Effector CD8-positive, alpha-beta T cell (primary cell): Measurements from ENCODE around the gene CBX7.

Experiments used
- DNase-seq: peaks from one replicate; lab custom pipeline; 2025; lab: John Stamatoyannopoulos, UW
- total RNA-seq, 4 experiments: gene quantifications; one replicate each; lab custom pipeline; 2026; lab: John Stamatoyannopoulos, UW

The CBX7 gene
- 64.1 to 158 (median 148) reads per million in 4 experiments for total RNA-seq

DNA sequence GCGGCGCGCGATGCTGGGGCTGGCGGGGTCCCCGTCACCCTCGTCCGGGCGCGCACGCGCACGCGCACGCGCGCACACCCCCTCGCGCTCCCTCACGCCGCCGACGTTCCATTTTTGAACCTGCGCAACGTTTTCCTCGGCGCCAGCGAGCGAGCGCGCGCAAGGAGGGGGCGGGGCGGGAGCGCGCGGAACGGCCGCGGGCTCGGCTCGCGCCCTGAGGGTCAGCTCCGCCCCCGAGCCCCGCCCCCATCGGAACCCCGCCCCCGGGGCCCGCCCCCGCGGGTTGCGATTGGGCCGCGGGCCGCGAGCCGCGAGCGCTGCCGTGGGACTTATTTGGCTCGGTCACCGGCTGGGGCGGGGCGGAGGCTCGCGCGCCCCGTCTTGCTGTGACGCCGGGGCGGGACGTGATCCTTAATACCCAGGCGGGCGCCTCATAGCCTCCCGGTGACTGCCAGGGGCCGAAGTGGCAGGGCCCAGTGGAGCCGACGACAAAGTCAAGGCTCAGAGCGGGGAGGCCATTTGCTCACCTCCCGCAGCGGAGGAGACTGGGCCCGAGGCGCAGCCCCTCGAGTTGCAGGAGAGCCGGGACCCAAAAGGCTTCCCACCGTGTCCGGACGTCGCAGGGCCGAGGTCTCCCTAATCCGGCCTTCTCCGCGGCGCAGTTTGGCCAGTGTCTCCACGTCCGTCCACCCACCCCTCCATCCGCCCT lies at the start of gene CBX7:
CBX7 (minus strand) TSS at position 170 of the 709 bp plus-strand sequence. CDS start 236 bp downstream, outside the sequence.
- peak; percentile 94 for DNase-seq

DNA sequence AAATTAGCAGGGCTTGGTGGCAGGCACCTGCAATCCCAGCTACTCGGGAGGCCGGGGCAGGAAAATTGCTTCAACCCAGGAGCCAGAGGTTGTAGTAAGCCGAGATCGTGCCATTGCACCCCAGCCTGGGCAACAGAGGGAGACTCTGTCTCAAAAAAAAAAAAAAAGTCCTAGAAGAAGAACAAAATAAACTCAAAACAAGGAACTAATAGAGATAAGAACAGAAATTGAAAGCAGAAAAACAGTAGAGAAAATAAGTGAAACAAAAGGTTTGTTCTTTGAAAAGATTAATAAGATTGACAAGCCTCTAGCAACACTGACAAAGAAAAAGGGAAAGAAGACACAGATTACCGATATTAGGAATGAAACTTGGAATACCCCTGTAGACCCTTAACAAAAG lies 45.1 kb upstream of the CBX7 start:
- DNase-seq: no peak

- no peak for DNase-seq
Observed at GRCh38 chr22:39194098-39194497, 41.6 kb upstream of the CBX7 start.

- DNase-seq: no peak
Observed at GRCh38 chr22:39188809-39189208, 36.3 kb upstream of the CBX7 start.

DNA sequence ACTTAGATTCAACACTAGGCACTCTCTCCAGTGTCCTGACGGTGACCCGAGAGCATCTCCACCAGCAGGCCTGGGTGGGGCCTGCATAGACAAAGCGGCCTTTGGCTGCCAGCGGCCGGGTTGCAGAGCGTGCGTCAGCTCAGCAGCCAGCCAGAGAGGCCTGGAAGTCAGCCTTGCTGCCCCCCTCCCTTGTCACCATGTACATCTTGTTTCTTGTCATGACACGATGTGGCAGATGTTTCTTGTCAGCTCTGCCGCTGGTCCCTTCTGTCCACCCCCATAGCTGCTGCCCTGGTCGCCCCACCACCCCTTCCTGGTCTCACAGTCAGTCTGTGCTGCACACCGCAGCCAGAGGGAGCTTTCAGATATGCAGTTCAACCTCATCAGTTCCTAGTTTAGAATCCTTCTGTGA lies 33.1 kb upstream of the CBX7 start:
- DNase-seq: no peak

- no peak for DNase-seq
Observed at GRCh38 chr22:39184586-39185577, 32.4 kb upstream of the CBX7 start.

- no peak for DNase-seq
Observed at GRCh38 chr22:39183991-39184585, 31.6 kb upstream of the CBX7 start.

GRCh38 chr22:39182478-39183030 lies 30.1 kb upstream of the CBX7 start:
- DNase-seq: no peak

DNA sequence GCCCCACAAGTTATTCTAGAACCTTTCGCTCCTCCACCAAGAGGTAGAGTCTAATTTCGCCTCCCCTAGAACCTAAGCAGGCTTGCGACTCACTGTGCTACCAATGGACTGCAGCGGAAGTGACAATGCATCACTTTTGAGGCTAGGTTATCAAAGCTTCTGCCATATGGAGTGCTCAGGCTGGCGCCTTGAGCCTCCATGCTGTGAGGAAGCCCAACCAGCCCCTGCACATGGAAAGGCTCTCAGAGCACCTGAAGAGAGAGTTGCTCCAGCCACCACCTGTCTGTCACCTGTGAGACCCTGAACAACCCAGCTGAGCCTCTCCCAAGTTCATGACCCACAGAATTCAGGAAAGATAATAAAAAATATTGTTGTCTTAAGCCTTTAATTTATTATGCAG lies 29.3 kb upstream of the CBX7 start:
- no peak for DNase-seq

GRCh38 chr22:39181356-39181755 lies 28.9 kb upstream of the CBX7 start:
- DNase-seq: no peak

DNA sequence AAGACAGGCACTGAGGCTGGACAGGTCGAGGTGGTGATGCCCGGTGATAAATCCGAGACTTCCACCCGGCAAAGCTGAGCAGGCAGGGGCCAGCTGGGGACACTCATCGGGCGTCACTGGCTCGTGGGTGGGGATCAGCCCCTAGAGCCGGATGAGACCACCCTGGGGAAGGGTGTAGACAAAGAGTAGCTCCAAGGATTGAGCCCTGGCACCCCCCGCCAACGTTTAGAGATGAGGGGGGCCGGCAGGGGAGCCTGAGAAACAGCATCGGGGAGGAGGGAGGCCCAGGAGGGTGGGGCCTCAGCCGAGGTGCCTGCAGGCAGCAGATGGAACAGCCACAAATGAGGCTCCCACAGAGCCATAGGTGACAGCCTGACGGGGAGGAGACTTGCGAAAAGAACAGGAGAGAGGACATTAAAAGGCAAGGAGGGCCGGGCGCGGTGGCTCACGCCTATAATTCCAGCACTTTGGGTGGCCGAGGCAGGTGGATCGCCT lies 27.4 kb upstream of the CBX7 start:
- no peak for DNase-seq

GRCh38 chr22:39179401-39179827 lies 26.9 kb upstream of the CBX7 start:
- no peak for DNase-seq

GRCh38 chr22:39178206-39179111 lies 26.0 kb upstream of the CBX7 start:
- DNase-seq: no peak

GRCh38 chr22:39177791-39178190 lies 25.3 kb upstream of the CBX7 start:
- DNase-seq: no peak

DNA sequence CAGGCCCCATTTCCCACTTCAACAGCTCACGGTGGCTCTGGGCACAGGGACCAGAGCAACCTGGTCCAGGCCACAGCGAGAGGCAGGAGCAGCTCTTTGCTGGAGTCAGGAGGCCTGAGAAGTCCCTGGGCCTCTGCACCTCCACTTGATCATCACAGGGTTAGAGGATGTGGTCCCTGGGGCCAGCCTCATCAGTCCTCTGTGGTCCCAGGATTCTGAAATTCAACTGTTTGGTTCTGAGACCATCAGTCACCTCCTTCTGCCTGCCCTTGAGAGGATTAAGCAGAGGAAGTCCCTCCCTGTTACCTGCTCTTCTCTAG lies 24.9 kb upstream of the CBX7 start:
- DNase-seq: no peak

DNA sequence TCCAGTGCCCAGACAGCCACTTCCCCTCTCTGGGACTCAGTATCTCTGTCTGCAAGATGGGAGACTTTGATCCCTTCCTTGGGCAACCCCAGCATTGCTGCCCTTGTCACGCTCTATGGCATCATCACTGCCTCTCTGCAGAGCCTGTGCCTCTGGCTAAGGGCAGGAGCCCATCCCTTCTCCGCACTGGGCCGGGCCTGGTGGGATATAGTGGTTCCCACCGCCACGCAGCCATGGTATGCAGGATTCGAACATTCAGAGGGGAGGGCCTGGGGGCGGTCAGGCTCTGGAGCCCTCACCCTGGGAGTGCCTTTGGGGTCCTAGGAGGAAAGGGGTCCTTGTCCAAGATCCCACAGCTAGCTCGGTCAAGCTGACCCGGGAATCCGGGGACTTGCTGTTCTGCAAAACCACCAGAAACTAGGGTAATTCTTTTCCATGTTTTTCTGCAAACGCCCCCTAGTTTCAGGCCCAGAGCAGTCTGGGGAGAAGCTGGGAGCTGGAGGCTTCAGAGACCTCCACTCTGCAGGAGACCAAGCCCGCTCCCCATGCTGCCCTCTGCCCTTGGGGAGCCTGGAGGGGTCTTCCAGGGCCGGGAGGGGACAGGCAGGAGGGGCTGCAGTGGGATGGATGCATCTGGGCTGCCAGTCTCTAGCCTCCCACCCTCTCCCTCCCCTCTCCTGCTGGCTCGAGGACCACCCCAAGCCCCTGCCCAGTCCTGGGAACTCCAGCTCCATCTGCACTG lies 24.4 kb upstream of the CBX7 start:
- no peak for DNase-seq

DNA sequence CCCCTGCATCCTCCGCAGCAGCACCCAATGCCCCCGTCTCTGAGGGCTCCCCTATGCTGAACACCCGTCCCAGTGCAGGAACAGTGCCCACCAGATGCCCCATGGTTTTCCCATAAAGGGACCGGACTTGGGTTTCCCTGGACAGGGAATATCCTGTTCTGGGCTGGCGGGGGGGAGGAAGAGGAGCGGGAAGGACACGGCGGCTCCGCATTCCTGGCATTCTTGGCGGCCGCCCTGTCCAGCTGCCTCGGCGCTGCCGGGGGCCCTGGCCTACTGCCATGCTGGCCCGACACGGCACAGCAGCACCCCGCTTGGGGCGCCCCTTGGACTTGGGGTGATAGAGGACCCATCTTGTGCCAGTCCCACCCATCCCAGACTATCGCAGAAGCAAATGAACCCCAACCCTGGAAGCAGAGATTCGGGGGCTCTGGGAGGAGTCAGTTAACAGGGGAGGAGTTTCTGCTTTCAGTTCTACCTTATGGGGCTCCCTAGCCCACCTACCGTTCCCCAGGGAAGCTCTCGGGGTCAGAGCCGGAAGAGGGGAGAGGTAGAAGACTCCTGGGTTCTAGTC lies 23.7 kb upstream of the CBX7 start:
- no peak for DNase-seq

- no peak for DNase-seq
Observed at GRCh38 chr22:39175353-39176142, 23.1 kb upstream of the CBX7 start.
